ENCODE measurements around the gene LRRC32. TPM values are rescaled to one million over a fixed set of nuclear protein-coding genes. Genes with fewer than 3 reads are reported as not detected.

LRRC32 gene
- total RNA-seq, 1 donor from 2014 or later: 0.77 TPM

- Mint-ChIP-seq H3K9me3 (no peaks in the 10 kb centered on the region), H3K36me3 (ENCODE audit: low read depth) (no peaks in the 10 kb centered on the region), H3K4me1 (peaks cover 18% of the 10 kb centered on the region), H3K27me3 (ENCODE audit: low read depth) (peaks cover 23% of the 10 kb centered on the region), H3K27ac (ENCODE audit: unreplicated experiment) (no peak overlapping the region), H3K4me3 (no peak overlapping the region)
- no peak for DNase-seq (ENCODE audit: low read depth, low spot score)
- TF ChIP-seq CTCF (conservative IDR thresholded peaks at IDR 0.05): no peak
Observed at GRCh38 chr11:76673176-76674142, 2.9 kb upstream of the LRRC32 start.

DNA sequence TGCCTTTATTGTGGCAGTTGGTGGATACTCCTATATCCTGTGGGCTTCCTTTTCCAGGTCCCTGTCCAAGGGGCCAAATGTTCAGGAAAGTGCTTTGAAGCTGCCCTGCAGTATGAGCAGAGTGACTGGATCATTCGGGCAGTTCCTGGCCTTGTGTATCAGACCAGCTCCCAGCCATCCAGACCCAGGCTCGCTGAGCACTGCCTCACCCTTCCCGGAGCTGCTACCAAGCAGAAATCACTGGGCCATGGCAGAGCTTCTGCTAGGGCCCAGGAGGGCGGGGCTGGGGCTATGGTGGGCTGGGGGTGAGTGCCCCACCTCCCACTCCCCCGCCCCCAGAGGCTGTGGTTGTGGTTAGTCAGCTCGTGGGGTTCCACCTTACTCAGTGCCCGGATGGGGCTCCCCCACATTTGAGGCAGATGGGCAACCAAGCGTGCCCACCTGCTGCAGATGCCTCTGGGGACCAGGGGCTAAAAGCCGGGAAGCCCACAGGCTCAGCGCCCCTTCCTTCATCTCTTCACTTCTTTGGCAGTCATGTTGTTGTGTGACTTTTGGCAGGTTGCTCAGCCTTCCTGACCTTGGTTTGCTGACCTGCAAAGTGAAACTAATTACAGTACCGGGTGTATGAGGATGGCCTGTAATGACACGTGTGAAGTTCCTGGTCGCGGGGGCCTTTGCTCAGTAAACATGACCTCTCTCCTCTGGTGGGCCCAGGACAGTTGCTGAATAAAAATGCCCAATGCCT is 2.1 kb upstream of the LRRC32 start:
- Mint-ChIP-seq H3K4me1 (peaks cover 18% of the 10 kb centered on the region), H3K4me3 (no peak overlapping the region)

GRCh38 chr11:76671626-76672309 is 1.2 kb upstream of the LRRC32 start:
- Mint-ChIP-seq H3K4me3 (peak overlapping the region; percentile 72), H3K36me3 (ENCODE audit: low read depth) (no peaks in the 10 kb centered on the region), H3K27me3 (ENCODE audit: low read depth) (peaks cover 27% of the 10 kb centered on the region), H3K27ac (ENCODE audit: unreplicated experiment) (no peak overlapping the region), H3K9me3 (no peaks in the 10 kb centered on the region), H3K4me1 (peaks cover 20% of the 10 kb centered on the region)
- TF ChIP-seq CTCF (conservative IDR thresholded peaks at IDR 0.05): no peak
- no peak for DNase-seq (ENCODE audit: low read depth, low spot score)

More for the DNA sequence above, 2.1 kb upstream of the LRRC32 start:
- DNase-seq (ENCODE audit: low read depth, low spot score): no peak
- Mint-ChIP-seq H3K27me3 (ENCODE audit: low read depth) (peaks cover 27% of the 10 kb centered on the region), H3K27ac (ENCODE audit: unreplicated experiment) (no peak overlapping the region), H3K9me3 (no peaks in the 10 kb centered on the region), H3K36me3 (ENCODE audit: low read depth) (no peaks in the 10 kb centered on the region)
- no peak for TF ChIP-seq CTCF (conservative IDR thresholded peaks at IDR 0.05)

DNA sequence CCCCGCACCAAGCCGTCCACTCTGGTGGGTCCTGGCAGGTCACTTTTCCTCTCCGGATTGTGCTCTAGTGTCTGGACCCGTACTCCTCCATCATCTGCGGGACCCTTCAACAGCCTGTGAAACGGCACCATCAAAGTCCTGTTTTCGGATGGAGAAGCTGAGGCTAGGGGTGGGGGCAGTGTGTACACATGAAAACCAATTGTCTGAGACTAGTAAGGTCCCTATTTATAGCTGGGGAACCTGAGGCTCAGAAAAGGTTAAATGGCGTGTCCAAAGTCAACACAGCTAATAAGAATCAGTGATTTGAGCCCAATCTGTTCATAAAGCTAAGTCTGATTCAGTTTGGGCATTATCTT is 668 bp upstream of the LRRC32 start:
- Mint-ChIP-seq H3K4me3 (peak overlapping the region; percentile 72), H3K9me3 (no peaks in the 10 kb centered on the region), H3K27me3 (ENCODE audit: low read depth) (peaks cover 27% of the 10 kb centered on the region), H3K27ac (ENCODE audit: unreplicated experiment) (no peak overlapping the region), H3K4me1 (peaks cover 24% of the 10 kb centered on the region), H3K36me3 (ENCODE audit: low read depth) (no peaks in the 10 kb centered on the region)
- DNase-seq (ENCODE audit: low read depth, low spot score): no peak
- TF ChIP-seq CTCF (conservative IDR thresholded peaks at IDR 0.05): no peak

DNA sequence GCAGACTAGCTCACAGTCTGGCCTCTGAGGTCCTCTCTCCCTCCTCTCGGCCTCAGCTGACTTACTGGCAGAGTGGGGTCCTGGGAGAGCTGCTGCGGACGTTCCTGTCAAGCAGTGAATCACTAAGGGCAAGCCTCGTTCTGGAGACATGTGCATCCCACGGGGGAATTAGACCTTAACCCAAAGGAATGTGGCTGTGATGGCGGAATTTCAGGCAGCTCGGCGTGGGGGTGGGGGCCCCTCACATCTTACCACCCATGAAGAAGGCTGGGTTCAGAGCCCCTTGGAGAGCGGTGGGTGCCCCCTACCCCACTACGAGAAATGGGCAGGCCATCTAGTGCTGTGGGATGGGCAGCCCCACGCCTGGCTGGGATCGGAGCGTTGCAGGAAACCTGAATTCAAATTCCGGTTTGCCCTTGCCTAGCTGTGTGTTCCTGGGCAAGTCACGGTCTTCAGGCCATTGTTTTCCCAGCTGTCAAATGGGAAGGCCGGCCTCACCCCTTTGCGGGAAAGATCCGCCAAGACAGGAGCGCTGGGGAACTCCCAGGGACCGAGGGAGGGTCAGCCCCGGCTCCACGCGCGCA is 554 bp downstream of the LRRC32 start:
- Mint-ChIP-seq H3K27ac (ENCODE audit: unreplicated experiment) (no peak overlapping the region), H3K36me3 (ENCODE audit: low read depth) (no peaks in the 10 kb centered on the region), H3K4me1 (peaks cover 20% of the 10 kb centered on the region), H3K9me3 (no peaks in the 10 kb centered on the region), H3K27me3 (ENCODE audit: low read depth) (peaks cover 27% of the 10 kb centered on the region), H3K4me3 (peak overlapping the region; percentile 81)
- TF ChIP-seq CTCF (conservative IDR thresholded peaks at IDR 0.05): no peak
- DNase-seq (ENCODE audit: low read depth, low spot score): no peak
